Superior temporal gyrus (tissue), 1 donor: Measurements from ENCODE around the gene SPIRE2.
"Not testable (repeated sequence)": the region's sequence is repeated elsewhere in the genome, so short reads cannot be mapped to it uniquely, and the experiment has no call there.

Source experiments
- DNase-seq: peaks from one replicate; pipeline ENCODE4 v3.0.0-alpha.2; 2016; ENCODE audit errors: extremely low spot score

SPIRE2 gene

GRCh38 chr16:89913408-89914387 is 85.4 kb downstream of the SPIRE2 start:
- no peak for DNase-seq

GRCh38 chr16:89914642-89915285 is 86.5 kb downstream of the SPIRE2 start:
- DNase-seq: not testable (repeated sequence)

GRCh38 chr16:89915303-89916232 is 87.3 kb downstream of the SPIRE2 start:
- DNase-seq: no peak

- DNase-seq: peak; percentile 39
Observed at GRCh38 chr16:89917773-89918452, 89.6 kb downstream of the SPIRE2 start.

- DNase-seq: no peak
Observed at GRCh38 chr16:89918453-89919347, 90.4 kb downstream of the SPIRE2 start, which contains the start of gene MC1R. Gene MC1R (plus strand): TSS chr16:89918862. CDS start chr16:89919259, 397 bp downstream.

- no peak for DNase-seq
Observed at GRCh38 chr16:89919535-89920406, 91.5 kb downstream of the SPIRE2 start.

GRCh38 chr16:89920723-89921122 is 92.4 kb downstream of the SPIRE2 start:
- no peak for DNase-seq
